SU-DHL-6 (cell line): ENCODE data around the gene FADS3.

ENCODE experiments used
- H2AFZ ChIP-seq: fragments of 200-600 bp; sonication (generic); 2 replicates; pipeline ENCODE4 v1.6.1; 2014; ENCODE audit warnings: low read depth, mild to moderate bottlenecking, moderate library complexity, mixed read lengths, antibody characterized with exemption, low read length; ENCODE audit not compliant: severe bottlenecking
- H3F3A ChIP-seq: fragments of 200-600 bp; shearing (Covaris generic); 2 replicates; pipeline ENCODE4 v1.6.0; 2016; ENCODE audit warnings: antibody characterized with exemption, mild to moderate bottlenecking; ENCODE audit not compliant: insufficient read depth
- H3K27ac ChIP-seq: fragments of 200-600 bp; sonication (generic); 2 replicates; pipeline ENCODE4 v1.5.1; 2016; ENCODE audit warnings: low read depth, mild to moderate bottlenecking, low read length, moderate library complexity, mixed read lengths
- H3K27me3 ChIP-seq: fragments of 200-600 bp; sonication (generic), shearing (Covaris generic); 2 replicates; pipeline ENCODE4 v1.6.0; 2014; ENCODE audit warnings: mild to moderate bottlenecking, low read length
- H3K36me3 ChIP-seq: fragments of 200-600 bp; sonication (generic); 2 replicates; pipeline ENCODE4 v1.6.1; 2014; ENCODE audit warnings: mild to moderate bottlenecking, low read length, mixed read lengths
- H3K4me2 ChIP-seq: fragments of 300-600, 200-600 bp; shearing (Covaris generic), sonication (generic); 2 replicates; pipeline ENCODE4 v1.6.0; 2014; ENCODE audit warnings: low read length, low read depth, mild to moderate bottlenecking; ENCODE audit not compliant: poor library complexity, severe bottlenecking
- H3K4me3 ChIP-seq: fragments of 200-600 bp; sonication (generic); 2 replicates; pipeline ENCODE4 v1.5.1; 2014; ENCODE audit warnings: antibody characterized with exemption, low read length, mild to moderate bottlenecking, mixed read lengths; ENCODE audit not compliant: insufficient read depth, poor library complexity, severe bottlenecking
- H3K79me2 ChIP-seq: fragments of 200-600 bp; sonication (generic); 2 replicates; pipeline ENCODE4 v1.6.1; 2014; ENCODE audit warnings: mild to moderate bottlenecking, low read length, moderate library complexity; ENCODE audit not compliant: insufficient read depth
- H3K9ac ChIP-seq: fragments of 200-600 bp; sonication (generic); 2 replicates; pipeline ENCODE4 v1.7.0; 2014; ENCODE audit warnings: mild to moderate bottlenecking, low read length
- H3K9me2 ChIP-seq: fragments of 200-600 bp; sonication (generic); replicated peaks from 2 replicates; pipeline ENCODE4 v1.6.1; 2014; ENCODE audit warnings: low read length; ENCODE audit not compliant: insufficient read depth
- H3K9me3 ChIP-seq: fragments of 200-600 bp; sonication (generic); 2 replicates; pipeline ENCODE4 v1.6.1; 2014; ENCODE audit warnings: low read length, mixed read lengths; ENCODE audit not compliant: insufficient read depth
- H4K20me1 ChIP-seq: fragments of 200-600 bp; sonication (generic); 2 replicates; pipeline ENCODE4 v1.6.1; 2014; ENCODE audit warnings: low read depth, mild to moderate bottlenecking, antibody characterized with exemption, low read length, moderate library complexity, mixed read lengths
- CTCF ChIP-seq: fragments of 200-600 bp; sonication (generic); IDR thresholded peaks from one replicate; pipeline ENCODE4 v1.5.1; 2017; ENCODE audit warnings: antibody characterized with exemption, mild to moderate bottlenecking, low read length, moderate library complexity; ENCODE audit not compliant: insufficient read depth, poor library complexity, severe bottlenecking
- EZH2phosphoT487 ChIP-seq: fragments of 200-600 bp; sonication (generic), shearing (Covaris generic); conservative IDR thresholded peaks from 2 replicates; pipeline ENCODE4 v1.6.1; 2018; ENCODE audit warnings: mild to moderate bottlenecking, antibody characterized with exemption, low read length, moderate library complexity, mixed read lengths

FADS3 gene

GRCh38 chr11:61860054-61860903 is 31.1 kb downstream of the FADS3 start:
- no peaks in the 10 kb centered on the region for H3F3A ChIP-seq
- H2AFZ ChIP-seq: no peak overlapping the region
- no peaks in the 10 kb centered on the region for H3K9me2 ChIP-seq
- H3K27me3 ChIP-seq: no peaks in the 10 kb centered on the region
- no peaks in the 10 kb centered on the region for H4K20me1 ChIP-seq
- H3K27ac ChIP-seq: no peak overlapping the region
- no peak overlapping the region for H3K9ac ChIP-seq
- TF ChIP-seq EZH2phosphoT487 (no peak), CTCF (no peak)
- no peaks in the 10 kb centered on the region for H3K79me2 ChIP-seq
- H3K4me3 ChIP-seq: no peak overlapping the region
- no peaks in the 10 kb centered on the region for H3K9me3 ChIP-seq
- H3K4me2 ChIP-seq: no peak overlapping the region
- H3K36me3 ChIP-seq: no peaks in the 10 kb centered on the region

- Histone ChIP-seq H4K20me1 (no peaks in the 10 kb centered on the region), H3K9ac (no peak overlapping the region), H3K36me3 (no peaks in the 10 kb centered on the region), H3K79me2 (no peaks in the 10 kb centered on the region), H3K27ac (no peak overlapping the region), H3K27me3 (no peaks in the 10 kb centered on the region), H3K4me3 (no peak overlapping the region), H3K9me3 (no peaks in the 10 kb centered on the region), H3K9me2 (no peaks in the 10 kb centered on the region), H3F3A (no peaks in the 10 kb centered on the region), H2AFZ (no peak overlapping the region), H3K4me2 (no peak overlapping the region)
- TF ChIP-seq EZH2phosphoT487: no peak
- no peak for TF ChIP-seq CTCF
These were observed 35.2 kb downstream of the FADS3 start for GRCh38 chr11:61855939-61856680.

- no peak overlapping the region for H3K4me2 ChIP-seq
- no peak for TF ChIP-seq EZH2phosphoT487
- no peak for TF ChIP-seq CTCF
- no peaks in the 10 kb centered on the region for H3K79me2 ChIP-seq
- H3F3A ChIP-seq: no peaks in the 10 kb centered on the region
- no peak overlapping the region for H2AFZ ChIP-seq
- no peaks in the 10 kb centered on the region for H3K36me3 ChIP-seq
- H3K9me2 ChIP-seq: no peaks in the 10 kb centered on the region
- no peak overlapping the region for H3K4me3 ChIP-seq
- no peak overlapping the region for H3K9ac ChIP-seq
- no peaks in the 10 kb centered on the region for H3K9me3 ChIP-seq
- no peaks in the 10 kb centered on the region for H4K20me1 ChIP-seq
- no peaks in the 10 kb centered on the region for H3K27me3 ChIP-seq
- H3K27ac ChIP-seq: no peak overlapping the region
These were observed 36.2 kb downstream of the FADS3 start for GRCh38 chr11:61854966-61855714.
